Endothelial cell of umbilical vein (primary cell): ENCODE data around the gene MEF2C.

Experiments used
- CTCF ChIP-seq, 2 donors: IDR thresholded peaks; 1 replicate in 1 of 2; 2 replicates in 1 of 2; pipeline ENCODE4 v1.5.1; 2011; ENCODE audit warnings: low read length in 2 of 2, mild to moderate bottlenecking in 2 of 2, moderate library complexity in 2 of 2, control low read depth in 1 of 2, inconsistent platforms in 1 of 2, low read depth in 1 of 2; ENCODE audit not compliant: insufficient read depth in 1 of 2; ENCODE audit errors: extremely low read depth in 1 of 2
- EZH2 ChIP-seq: IDR thresholded peaks from 2 replicates; pipeline ENCODE4 v1.6.1; 2012; ENCODE audit warnings: borderline replicate concordance, low read depth, mild to moderate bottlenecking, moderate library complexity, low read length, inconsistent platforms; ENCODE audit not compliant: severe bottlenecking
- MAX ChIP-seq: IDR thresholded peaks from 2 replicates; pipeline ENCODE4 v1.6.1; 2011; ENCODE audit not compliant: insufficient read depth, insufficient read length
- POLR2A ChIP-seq: IDR thresholded peaks from 2 replicates; pipeline ENCODE4 v1.6.1; 2012; ENCODE audit warnings: low read depth, mild to moderate bottlenecking, control low read depth, low read length
- POLR2AphosphoS5 ChIP-seq: IDR thresholded peaks from 2 replicates; pipeline ENCODE4 v1.6.1; 2012; ENCODE audit warnings: low read depth, mild to moderate bottlenecking, control low read depth, low read length, moderate library complexity; ENCODE audit not compliant: insufficient read depth

- no peak for TF ChIP-seq POLR2AphosphoS5
- no peak for TF ChIP-seq EZH2
- no peak for TF ChIP-seq CTCF (IDR thresholded peaks at IDR 0.05; ENCODE audit: extremely low read depth in 1 of 2, insufficient read depth in 1 of 2, low read depth in 1 of 2, low read length in 2 of 2)
- TF ChIP-seq POLR2A, result no peak
- TF ChIP-seq MAX, result no peak
Measured at GRCh38 chr5:88700121-88700520, 182.9 kb downstream of the MEF2C start.
